ENCODE data around the gene ZNF219. TPM values are rescaled to one million over a fixed set of nuclear protein-coding genes. Genes with fewer than 3 reads are reported as not detected.

Gene ZNF219
- total and polyA plus RNA-seq, 2 of the 13 experiments (the other 11 are each of a cell fraction or from before 2014, with no cell fraction given): 34.5 to 36.6 TPM

DNA sequence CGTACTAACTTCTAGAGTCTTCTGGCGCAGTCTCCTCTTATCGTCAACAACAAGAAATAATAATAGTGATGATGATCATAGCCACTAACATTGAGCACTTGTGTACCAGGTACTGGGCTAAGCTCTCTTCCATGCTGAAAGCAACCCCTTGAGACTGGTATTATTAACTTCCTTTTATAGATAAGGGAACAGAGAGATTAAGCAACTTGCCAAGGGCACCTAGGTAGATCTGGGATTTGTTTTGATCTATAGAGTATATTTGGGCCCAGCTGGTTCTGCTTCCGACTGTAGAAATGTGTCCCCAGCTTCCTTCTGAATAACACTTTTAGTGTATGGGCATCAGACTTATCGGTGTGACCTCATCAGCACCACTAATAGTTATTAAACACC, 1.1 kb upstream of the ZNF219 start:
- in situ Hi-C loops (cut with HindIII; ENCODE audit: extremely low pct_ligation_motif_present, low pct_unique_long_range_greater_than_20kb): no loop called here
- POLR2A ChIA-PET: interaction anchor here (6.5 kb wide), 1 partner anchor 30 kb away, joined by 141 read pairs; the partner anchor contains the start of gene ARHGEF40
- Histone ChIP-seq H3K9ac (ENCODE audit: insufficient read depth, low read depth, low read length) (peak overlapping the region; percentile 76; the same call in 1 of the 2 replicates), H2AFZ (ENCODE audit: low read length) (no peak overlapping the region), H3K27ac (ENCODE audit: extremely low read length, insufficient read depth, low read length) (no peak overlapping the region), H3K4me2 (ENCODE audit: low read depth, low read length) (peak overlapping the region; percentile 88), H3K4me3 (replicated peaks in 1 of 3; ENCODE audit: insufficient read depth in 1 of 3, low read depth in 2 of 3, low read length in 3 of 3) (peak overlapping the region in 2 of 3 experiments; percentile 83 to 85; a peak in 3 of 6 replicates), H3K4me1 (ENCODE audit: insufficient read depth, low read length) (peaks cover 74% of the 10 kb centered on the region), H3K9me3 (ENCODE audit: low read length) (no peaks in the 10 kb centered on the region), H3K79me2 (ENCODE audit: insufficient read depth, low read length) (peaks cover 39% of the 10 kb centered on the region), H3K27me3 (ENCODE audit: control insufficient read depth in 1 of 2, insufficient read depth in 2 of 2, low read length in 2 of 2) (no peaks in the 10 kb centered on the region; a peak in 1 of 5 replicates), H4K20me1 (ENCODE audit: insufficient read depth, low read length) (no peaks in the 10 kb centered on the region), H3K36me3 (replicated peaks in 1 of 2; ENCODE audit: control insufficient read depth in 1 of 2, insufficient read depth in 2 of 2, low read length in 2 of 2) (no peaks in the 10 kb centered on the region)
- WGBS (ENCODE audit: low lambda C conversion rate): 86% methylated on average over 5 of the region's 5 CpGs
- intact Hi-C loops (cut with micrococcal nuclease; ENCODE audit: unreplicated experiment): no loop called here
- DNase-seq (ENCODE audit: low spot score) (no peak), FAIRE-seq (no peak), ATAC-seq (no peak)
- CTCF ChIA-PET (ENCODE audit: low intra/inter-chr PET ratio, low total read pairs): no interaction called here
- no TSS peak for BruUV-seq (replicated peaks)
- TF ChIP-seq, protein P1, sequence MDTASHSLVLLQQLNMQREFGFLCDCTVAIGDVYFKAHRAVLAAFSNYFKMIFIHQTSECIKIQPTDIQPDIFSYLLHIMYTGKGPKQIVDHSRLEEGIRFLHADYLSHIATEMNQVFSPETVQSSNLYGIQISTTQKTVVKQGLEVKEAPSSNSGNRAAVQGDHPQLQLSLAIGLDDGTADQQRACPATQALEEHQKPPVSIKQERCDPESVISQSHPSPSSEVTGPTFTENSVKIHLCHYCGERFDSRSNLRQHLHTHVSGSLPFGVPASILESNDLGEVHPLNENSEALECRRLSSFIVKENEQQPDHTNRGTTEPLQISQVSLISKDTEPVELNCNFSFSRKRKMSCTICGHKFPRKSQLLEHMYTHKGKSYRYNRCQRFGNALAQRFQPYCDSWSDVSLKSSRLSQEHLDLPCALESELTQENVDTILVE (CRISPR knock-in tag; IDR thresholded peaks at IDR 0.05): 0 out of 2 replicates have a peak, but pooled peaks have one; percentile 7
- TF ChIP-seq FOXC1 (CRISPR knock-in tag; IDR thresholded peaks at IDR 0.05; ENCODE audit: borderline replicate concordance) (no peak), ZNF124 (CRISPR knock-in tag; IDR thresholded peaks at IDR 0.05) (no peak), YEATS2 (CRISPR knock-in tag; IDR thresholded peaks at IDR 0.05; ENCODE audit: borderline replicate concordance) (no peak)

DNA sequence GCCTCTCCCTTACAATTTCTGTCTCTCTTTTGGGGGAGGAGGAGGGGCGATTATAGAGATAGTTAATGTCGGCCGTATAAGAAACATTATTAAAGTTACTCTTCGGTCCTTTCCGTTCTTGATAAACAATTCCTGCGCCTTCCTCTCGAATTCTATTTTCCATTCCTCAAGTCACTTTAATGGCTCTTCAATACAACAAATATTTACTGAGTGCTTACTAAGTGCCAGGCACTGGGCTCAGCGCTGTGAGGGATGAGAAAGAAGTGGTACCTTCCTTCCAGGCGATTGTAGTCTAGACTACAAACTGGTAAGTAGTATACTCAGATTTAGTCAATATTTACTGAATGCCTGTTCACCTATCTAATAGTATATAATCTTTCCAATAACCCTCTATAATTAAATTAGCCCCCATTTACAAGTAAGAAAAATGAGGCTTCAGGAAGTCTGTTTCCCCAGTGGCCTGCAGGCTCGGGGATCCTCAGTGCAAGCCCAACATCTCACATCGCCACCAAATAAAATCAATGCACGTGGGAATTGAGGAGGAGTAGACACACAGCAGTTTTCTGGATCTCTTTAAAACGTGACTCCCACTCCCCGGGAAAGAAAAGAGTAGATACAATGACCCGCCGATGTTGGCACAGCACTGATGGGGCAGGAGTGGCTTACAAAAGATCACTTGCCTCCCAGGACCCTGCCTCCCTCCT, 589 bp upstream of the ZNF219 start:
- Histone ChIP-seq H3K36me3 (replicated peaks in 1 of 2; ENCODE audit: control insufficient read depth in 1 of 2, insufficient read depth in 2 of 2, low read length in 2 of 2) (no peaks in the 10 kb centered on the region), H2AFZ (ENCODE audit: low read length) (peak overlapping the region; percentile 61), H3K9me3 (ENCODE audit: low read length) (no peaks in the 10 kb centered on the region), H3K79me2 (ENCODE audit: insufficient read depth, low read length) (peaks cover 39% of the 10 kb centered on the region), H3K27me3 (ENCODE audit: control insufficient read depth in 1 of 2, insufficient read depth in 2 of 2, low read length in 2 of 2) (no peaks in the 10 kb centered on the region; a peak in 1 of 5 replicates), H3K4me3 (replicated peaks in 1 of 3; ENCODE audit: insufficient read depth in 1 of 3, low read depth in 2 of 3, low read length in 3 of 3) (peak overlapping the region; percentile 67 to 85 (median 83)), H3K9ac (ENCODE audit: insufficient read depth, low read depth, low read length) (peak overlapping the region; percentile 76), H4K20me1 (ENCODE audit: insufficient read depth, low read length) (peaks cover 3% of the 10 kb centered on the region; the same call in 1 of the 2 replicates), H3K4me1 (ENCODE audit: insufficient read depth, low read length) (peaks cover 76% of the 10 kb centered on the region), H3K4me2 (ENCODE audit: low read depth, low read length) (peak overlapping the region; percentile 88), H3K27ac (ENCODE audit: extremely low read length, insufficient read depth, low read length) (peak overlapping the region; percentile 65)
- FAIRE-seq: no peak
- 9% methylated on average over 16 of the region's 16 CpGs for WGBS (ENCODE audit: low lambda C conversion rate)
- no peak for DNase-seq (ENCODE audit: low spot score)
- intact Hi-C loops (cut with micrococcal nuclease; ENCODE audit: unreplicated experiment) (no loop called here), in situ Hi-C loops (cut with HindIII; ENCODE audit: extremely low pct_ligation_motif_present, low pct_unique_long_range_greater_than_20kb) (no loop called here)
- CTCF ChIA-PET (ENCODE audit: low intra/inter-chr PET ratio, low total read pairs): interaction anchor here (12.2 kb wide), 1 partner anchor 7 kb away, joined by 320 read pairs; no protein-coding TSS in a partner anchor
- ATAC-seq: no peak
- TSS peak; percentile 60 for BruUV-seq (replicated peaks)
- POLR2A ChIA-PET: interaction anchor here (1.8 to 7.8 kb wide), 5 partner anchors 27 to 412 kb away, joined by 6 to 141 read pairs (median 32); partner anchors contain the start of gene ARHGEF40
- TF ChIP-seq KMT2A (CRISPR knock-in tag; IDR thresholded peaks at IDR 0.05) (peak; percentile 32; the same call in 1 of the 2 replicates), SETDB1 (CRISPR knock-in tag; IDR thresholded peaks at IDR 0.05; ENCODE audit: borderline replicate concordance) (no peak), SKI (IDR thresholded peaks at IDR 0.05; ENCODE audit: partially characterized antibody) (no peak), ZNF563 (CRISPR knock-in tag; IDR thresholded peaks at IDR 0.05) (no peak), PLRG1 (conservative IDR thresholded peaks at IDR 0.05) (no peak), ARID2 (CRISPR knock-in tag; IDR thresholded peaks at IDR 0.05; ENCODE audit: borderline replicate concordance) (no peak), ZEB1 (IDR thresholded peaks at IDR 0.05; ENCODE audit: insufficient replicate concordance, low read depth) (no peak), KAT8 (CRISPR knock-in tag; IDR thresholded peaks at IDR 0.05) (no peak), ZNF33B (CRISPR knock-in tag; IDR thresholded peaks at IDR 0.05) (no peak), YY1 (IDR thresholded peaks at IDR 0.05; ENCODE audit: insufficient read depth, insufficient replicate concordance, low read depth, low read length) (no peak)
- TF ChIP-seq, protein P2, sequence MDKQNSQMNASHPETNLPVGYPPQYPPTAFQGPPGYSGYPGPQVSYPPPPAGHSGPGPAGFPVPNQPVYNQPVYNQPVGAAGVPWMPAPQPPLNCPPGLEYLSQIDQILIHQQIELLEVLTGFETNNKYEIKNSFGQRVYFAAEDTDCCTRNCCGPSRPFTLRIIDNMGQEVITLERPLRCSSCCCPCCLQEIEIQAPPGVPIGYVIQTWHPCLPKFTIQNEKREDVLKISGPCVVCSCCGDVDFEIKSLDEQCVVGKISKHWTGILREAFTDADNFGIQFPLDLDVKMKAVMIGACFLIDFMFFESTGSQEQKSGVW (CRISPR knock-in tag; IDR thresholded peaks at IDR 0.05; ENCODE audit: borderline replicate concordance): no peak

All from HepG2 (cell line).